Stomach smooth muscle (tissue), 2 donors: ENCODE data around the gene CAPNS1.
A peak's percentile ranks its signal among the peaks of the same experiment; 100 is the strongest.

Experiments
- H3K27ac ChIP-seq: one replicate; pipeline ENCODE4 v1.7.0; 2013; ENCODE audit warnings: mild to moderate bottlenecking, low read length, inconsistent platforms
- H3K27me3 ChIP-seq, 2 donors: one replicate each; pipeline ENCODE4 v1.7.0; 2013; ENCODE audit warnings: low read length in 2 of 2; ENCODE audit not compliant: insufficient read depth in 2 of 2, control insufficient read depth in 1 of 2
- H3K36me3 ChIP-seq, 2 donors: one replicate each; pipeline ENCODE4 v1.7.0; 2013; ENCODE audit warnings: low read length in 2 of 2; ENCODE audit not compliant: control insufficient read depth in 2 of 2, insufficient read depth in 2 of 2
- H3K4me1 ChIP-seq: one replicate; pipeline ENCODE4 v1.7.0; 2013; ENCODE audit warnings: low read length; ENCODE audit not compliant: control insufficient read depth, insufficient read depth
- H3K4me3 ChIP-seq, 2 donors: one replicate each; pipeline ENCODE4 v1.7.0; 2013; ENCODE audit warnings: low read length in 2 of 2
- H3K9ac ChIP-seq, 2 donors: one replicate each; pipeline ENCODE4 v1.7.0; 2013; ENCODE audit warnings: low read length in 2 of 2, mild to moderate bottlenecking in 1 of 2
- H3K9me3 ChIP-seq, 2 donors: one replicate each; pipeline ENCODE4 v1.7.0; 2013; ENCODE audit warnings: low read length in 2 of 2; ENCODE audit not compliant: control insufficient read depth in 2 of 2
- donor health status: healthy.
- donor health status: Pancreatic carcinoma.

CAPNS1 gene

DNA sequence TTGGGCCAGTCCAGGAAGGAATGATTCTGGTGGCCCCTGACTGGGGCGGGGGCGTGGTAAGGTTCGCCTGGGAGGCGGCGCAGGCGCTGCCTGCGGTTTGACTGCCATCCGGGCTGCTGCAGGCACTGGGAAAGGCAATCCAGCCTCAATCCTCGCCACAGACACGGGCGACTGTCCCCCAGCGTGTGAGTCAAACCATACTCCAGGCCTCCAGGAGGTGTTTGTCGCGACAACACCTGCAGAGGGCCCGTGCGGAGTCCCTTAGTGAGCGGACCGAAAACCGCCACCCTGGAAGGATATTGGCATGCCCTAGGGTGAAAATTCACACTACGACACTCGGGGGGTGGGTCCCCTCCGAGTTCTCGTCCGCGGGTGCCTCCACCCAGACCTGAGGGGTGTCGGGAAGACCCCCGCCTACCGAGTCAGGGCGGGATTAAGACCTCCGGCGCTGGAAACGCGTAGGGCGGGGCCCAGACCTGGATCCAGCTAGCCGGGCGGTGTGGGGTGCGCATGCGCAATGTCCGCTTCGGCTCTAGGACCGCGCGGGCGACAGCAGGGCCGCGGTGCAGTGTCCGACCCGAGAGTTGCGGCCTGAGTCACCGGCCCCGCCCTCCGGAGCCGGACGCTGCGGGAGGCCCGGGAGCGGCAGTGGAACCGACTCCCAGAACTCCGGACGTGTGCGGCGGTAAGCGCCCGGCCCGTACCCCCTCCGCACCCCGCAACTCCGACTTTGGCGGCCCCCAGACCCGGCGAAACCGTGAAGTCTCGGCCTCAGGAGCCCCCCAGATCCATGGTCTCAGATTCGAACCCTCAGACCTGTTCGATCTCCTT lies at the start of gene CAPNS1:
CAPNS1 (plus strand) TSS at position 594 of the 831 bp plus-strand sequence. CDS start 946 bp downstream, outside the sequence.
- H3K27me3 ChIP-seq = no peaks in the 10 kb centered on the region
- peak within 1 kb of the TSS; percentile 99 to 100 for H3K9ac ChIP-seq
- no peaks in the 10 kb centered on the region for H3K9me3 ChIP-seq
- peaks cover 9 to 12% of the 10 kb centered on the region in 2 donors for H3K36me3 ChIP-seq
- H3K4me3 ChIP-seq = peak within 1 kb of the TSS; percentile 96 to 98
- peaks cover 22% of the 10 kb centered on the region for H3K4me1 ChIP-seq
- H3K27ac ChIP-seq = peak within 1 kb of the TSS; percentile 99

DNA sequence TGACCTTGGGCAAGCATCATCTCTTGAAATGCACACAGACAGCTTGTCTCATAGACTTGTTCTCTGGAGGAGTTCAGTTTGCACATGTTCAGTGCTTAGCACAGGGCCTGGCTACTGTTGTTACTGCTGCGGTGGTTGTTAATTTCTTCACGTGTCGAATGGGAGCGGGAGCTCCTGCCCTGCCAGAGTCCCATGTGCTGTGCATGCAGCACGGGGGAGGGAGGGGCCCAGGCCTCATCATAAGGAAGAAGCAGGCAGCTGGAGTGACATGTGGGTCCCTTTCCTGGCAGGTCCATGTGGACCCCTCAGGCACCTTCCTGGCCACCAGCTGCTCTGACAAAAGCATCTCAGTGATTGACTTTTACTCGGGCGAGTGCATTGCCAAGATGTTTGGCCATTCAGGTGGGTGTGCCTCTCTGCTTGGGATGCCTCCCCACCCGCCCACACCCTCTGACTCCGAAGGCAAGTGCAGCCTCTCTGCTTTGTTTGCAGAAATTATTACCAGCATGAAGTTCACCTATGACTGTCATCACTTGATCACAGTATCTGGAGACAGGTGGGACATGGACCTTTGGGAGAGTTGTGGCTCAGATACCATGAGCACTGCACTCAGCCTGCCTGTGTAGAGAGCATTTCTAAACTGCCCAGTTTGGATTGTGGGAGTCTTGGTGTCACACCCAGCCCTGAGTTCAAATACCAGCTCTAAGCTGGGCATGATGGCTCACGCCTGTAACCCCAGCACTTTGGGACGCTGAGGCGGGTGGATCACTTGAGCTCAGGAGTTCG lies 48.8 kb upstream of the CAPNS1 start:
- Histone ChIP-seq H3K27ac (no peak overlapping the region), H3K27me3 (no peaks in the 10 kb centered on the region), H3K4me3 (no peak overlapping the region), H3K9me3 (no peaks in the 10 kb centered on the region), H3K4me1 (no peaks in the 10 kb centered on the region), H3K36me3 (no peaks in the 10 kb centered on the region), H3K9ac (no peak overlapping the region)

DNA sequence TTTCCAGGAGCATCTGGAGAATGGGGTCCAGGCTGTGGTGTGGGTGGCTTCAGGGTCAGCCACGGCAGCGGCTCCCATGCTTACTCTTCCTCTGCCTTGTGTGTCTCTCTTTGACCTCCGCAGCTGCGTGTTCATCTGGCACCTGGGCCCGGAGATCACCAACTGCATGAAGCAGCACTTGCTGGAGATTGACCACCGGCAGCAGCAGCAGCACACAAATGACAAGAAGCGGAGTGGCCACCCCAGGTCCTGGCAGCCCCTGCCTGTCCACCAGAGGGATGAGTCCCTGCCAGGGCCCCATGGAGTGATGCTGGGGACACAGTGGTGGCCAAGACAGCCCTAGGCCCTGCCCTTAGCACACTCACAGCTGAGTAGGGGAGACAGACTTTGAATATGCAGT lies 47.3 kb upstream of the CAPNS1 start:
- Histone ChIP-seq H3K27ac (no peak overlapping the region), H3K4me1 (peaks cover 3% of the 10 kb centered on the region), H3K9ac (no peak overlapping the region), H3K36me3 (no peaks in the 10 kb centered on the region), H3K9me3 (no peaks in the 10 kb centered on the region), H3K27me3 (no peaks in the 10 kb centered on the region), H3K4me3 (no peak overlapping the region)

DNA sequence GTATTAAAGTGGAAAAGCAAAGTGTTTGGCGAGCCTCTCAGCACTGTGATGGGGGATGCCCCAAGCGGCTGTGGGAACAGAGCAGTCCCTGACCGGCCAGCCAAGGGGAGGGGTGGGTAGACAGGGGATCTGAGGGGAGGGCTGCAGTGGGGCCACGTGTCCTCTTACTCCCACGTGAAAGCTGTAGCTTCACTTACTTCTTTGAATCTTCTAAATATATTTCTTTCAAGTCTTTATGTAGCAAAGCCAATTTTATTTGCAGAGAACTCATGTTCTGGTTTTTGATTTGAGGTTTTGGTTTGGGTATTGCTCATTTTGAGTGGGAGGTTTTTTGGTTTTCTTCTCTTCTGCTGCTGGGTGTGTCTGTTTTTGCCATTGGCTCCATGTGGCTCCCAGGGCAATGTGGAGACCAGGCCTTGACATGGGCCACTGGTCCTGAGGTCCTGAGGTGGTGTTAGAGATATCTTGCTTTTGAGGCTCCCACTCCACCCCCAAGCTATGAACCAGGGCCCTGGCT lies 46.7 kb upstream of the CAPNS1 start:
- peaks cover 3% of the 10 kb centered on the region for H3K4me1 ChIP-seq
- H3K9ac ChIP-seq = no peak overlapping the region
- no peaks in the 10 kb centered on the region for H3K9me3 ChIP-seq
- H3K36me3 ChIP-seq = no peaks in the 10 kb centered on the region
- no peak overlapping the region for H3K4me3 ChIP-seq
- H3K27me3 ChIP-seq = no peaks in the 10 kb centered on the region
- H3K27ac ChIP-seq = no peak overlapping the region

DNA sequence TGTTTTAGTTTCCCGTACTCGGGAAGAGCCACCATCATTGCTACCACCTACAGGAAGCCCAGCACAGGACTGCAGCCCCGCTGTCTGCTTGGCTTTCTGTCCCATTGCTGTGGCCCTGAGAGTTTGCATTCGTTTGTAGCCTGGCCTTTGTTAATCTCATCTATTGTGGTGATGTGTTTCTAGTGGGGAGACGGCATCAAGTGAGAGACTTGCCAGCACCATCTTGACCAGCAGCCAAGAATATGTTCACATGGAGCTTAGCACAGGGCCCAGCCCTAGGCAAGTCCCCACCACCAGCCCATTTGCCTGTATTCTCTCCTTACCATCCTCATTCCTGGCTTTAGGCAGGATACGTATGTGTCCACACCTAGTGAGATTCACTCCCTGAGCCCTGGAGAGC lies 46.2 kb upstream of the CAPNS1 start:
- H3K9me3 ChIP-seq = no peaks in the 10 kb centered on the region
- no peak overlapping the region for H3K9ac ChIP-seq
- H3K27ac ChIP-seq = no peak overlapping the region
- H3K4me3 ChIP-seq = no peak overlapping the region
- H3K36me3 ChIP-seq = no peaks in the 10 kb centered on the region
- no peaks in the 10 kb centered on the region for H3K27me3 ChIP-seq
- H3K4me1 ChIP-seq = peaks cover 3% of the 10 kb centered on the region

DNA sequence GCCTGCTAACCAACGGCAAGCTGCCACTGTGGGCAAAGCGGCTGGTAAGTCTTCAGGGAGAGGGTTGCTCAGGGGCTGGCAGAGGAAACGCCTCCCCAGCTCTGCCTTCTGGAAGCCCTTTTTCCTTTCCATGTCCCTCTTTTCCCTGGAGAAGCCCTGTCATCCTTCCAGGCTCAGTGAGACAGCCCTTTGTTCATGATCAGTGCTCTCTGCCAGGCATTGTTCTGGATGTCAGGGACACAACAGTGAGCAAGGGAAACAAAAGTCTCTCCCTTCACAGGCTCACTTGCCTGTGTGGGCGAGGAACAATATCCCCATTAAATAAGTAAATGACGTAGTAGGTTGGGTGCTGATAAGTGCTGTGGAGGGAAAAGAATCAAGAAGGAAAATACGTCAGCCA lies 42.8 kb upstream of the CAPNS1 start:
- H3K4me3 ChIP-seq = no peak overlapping the region

DNA sequence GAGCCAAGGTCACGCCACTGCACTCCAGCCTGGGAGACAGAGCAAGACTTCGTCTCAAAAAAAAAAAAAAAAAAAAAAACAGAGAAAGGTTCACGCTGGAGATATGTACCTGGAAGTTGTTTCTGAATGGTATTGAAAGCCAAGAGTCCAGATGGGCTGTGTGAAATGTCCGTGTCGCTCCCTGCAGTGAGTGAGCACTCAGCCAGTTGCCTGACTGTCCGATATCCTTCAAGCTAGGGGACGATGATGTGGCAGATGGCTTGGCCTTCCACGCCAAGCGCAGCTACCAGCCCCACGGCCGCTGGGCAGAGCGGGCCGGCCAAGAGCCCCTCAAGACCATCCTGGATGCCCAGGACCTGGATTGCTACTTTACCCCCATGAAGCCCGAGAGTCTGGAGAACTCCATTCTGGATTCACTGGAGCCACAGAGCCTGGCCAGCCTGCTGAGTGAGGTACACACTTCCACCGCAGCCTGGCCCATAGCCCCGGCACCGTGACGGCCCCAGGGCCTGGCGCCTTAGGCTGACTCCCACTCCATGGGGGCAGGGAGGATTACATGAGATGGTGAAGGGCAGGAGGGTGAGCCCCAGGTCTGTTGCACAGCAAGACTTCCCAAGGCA lies 40.6 kb upstream of the CAPNS1 start:
- no peak overlapping the region for H3K27ac ChIP-seq

More for the DNA sequence above, 42.8 kb upstream of the CAPNS1 start:
- no peaks in the 10 kb centered on the region for H3K36me3 ChIP-seq
- no peak overlapping the region for H3K27ac ChIP-seq
- H3K9me3 ChIP-seq = no peaks in the 10 kb centered on the region
- H3K27me3 ChIP-seq = no peaks in the 10 kb centered on the region
- H3K4me1 ChIP-seq = peaks cover 3% of the 10 kb centered on the region
- H3K9ac ChIP-seq = no peak overlapping the region

DNA sequence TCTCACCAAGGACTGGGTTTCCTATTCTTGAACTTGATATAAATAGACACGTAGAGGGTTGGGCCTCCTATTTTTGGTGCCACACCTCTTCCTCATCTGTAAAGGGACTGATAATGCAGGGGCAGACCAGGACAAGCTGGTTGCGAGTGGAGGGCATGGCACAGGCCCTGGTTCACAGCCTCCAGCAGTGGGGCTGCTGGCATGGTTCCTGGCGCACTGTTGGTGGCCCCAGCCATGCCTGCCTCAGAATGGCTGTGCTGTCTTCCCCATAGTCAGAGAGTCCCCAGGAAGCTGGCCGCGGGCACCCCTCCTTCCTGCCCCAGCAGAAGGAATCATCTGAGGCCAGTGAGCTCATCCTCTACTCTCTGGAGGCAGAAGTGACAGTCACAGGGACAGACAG lies 39.4 kb upstream of the CAPNS1 start:
- no peaks in the 10 kb centered on the region for H3K9me3 ChIP-seq
- no peak overlapping the region for H3K4me3 ChIP-seq
- no peak overlapping the region for H3K27ac ChIP-seq
- no peak overlapping the region for H3K9ac ChIP-seq
- H3K27me3 ChIP-seq = no peaks in the 10 kb centered on the region
- H3K4me1 ChIP-seq = peaks cover 3% of the 10 kb centered on the region
- no peaks in the 10 kb centered on the region for H3K36me3 ChIP-seq

More for the DNA sequence above, 40.6 kb upstream of the CAPNS1 start:
- H3K9ac ChIP-seq = no peak overlapping the region
- peaks cover 3% of the 10 kb centered on the region for H3K4me1 ChIP-seq
- H3K4me3 ChIP-seq = no peak overlapping the region
- H3K36me3 ChIP-seq = no peaks in the 10 kb centered on the region
- H3K9me3 ChIP-seq = no peaks in the 10 kb centered on the region
- no peaks in the 10 kb centered on the region for H3K27me3 ChIP-seq

DNA sequence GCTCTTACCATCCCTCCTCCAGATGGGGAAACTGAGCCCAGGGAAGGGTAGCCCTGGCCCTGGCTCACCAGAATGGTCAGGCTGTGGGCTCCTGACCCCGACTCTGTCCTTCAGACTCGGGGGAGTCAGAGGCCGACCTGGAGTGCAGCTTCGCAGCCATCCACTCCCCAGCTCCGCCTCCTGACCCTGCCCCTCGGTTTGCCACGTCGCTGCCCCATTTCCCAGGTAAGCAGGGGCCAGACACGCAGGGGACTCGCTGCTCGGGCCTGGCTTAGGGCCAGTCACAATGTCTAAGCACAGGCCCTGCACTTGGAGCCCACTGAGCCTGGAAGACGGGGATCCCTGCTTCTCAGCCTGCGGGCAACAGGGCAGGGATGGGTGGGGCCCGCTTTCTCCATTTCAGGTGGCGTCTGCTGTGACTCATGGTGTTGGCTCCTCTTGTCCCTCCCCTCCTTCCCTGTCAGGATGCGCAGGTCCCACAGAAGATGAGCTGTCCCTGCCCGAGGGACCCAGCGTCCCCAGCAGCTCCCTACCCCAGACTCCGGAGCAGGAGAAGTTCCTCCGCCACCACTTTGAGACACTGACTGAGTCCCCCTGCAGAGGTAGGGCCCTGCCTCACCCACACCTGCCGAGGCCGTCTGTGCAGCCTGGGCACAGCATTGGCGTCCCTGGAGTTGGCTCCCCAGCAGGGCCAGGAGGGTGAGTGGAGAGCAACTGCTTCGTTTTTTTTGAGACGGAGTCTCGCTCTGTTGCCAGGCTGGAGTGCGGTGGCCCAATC lies 38.1 kb upstream of the CAPNS1 start:
- H3K9me3 ChIP-seq = no peaks in the 10 kb centered on the region
- no peak overlapping the region for H3K27ac ChIP-seq
- H3K9ac ChIP-seq = no peak overlapping the region
- H3K4me1 ChIP-seq = peaks cover 3% of the 10 kb centered on the region
- peaks cover 0 to under 1% of the 10 kb centered on the region in 2 donors for H3K36me3 ChIP-seq
- no peaks in the 10 kb centered on the region for H3K27me3 ChIP-seq
- no peak overlapping the region for H3K4me3 ChIP-seq

DNA sequence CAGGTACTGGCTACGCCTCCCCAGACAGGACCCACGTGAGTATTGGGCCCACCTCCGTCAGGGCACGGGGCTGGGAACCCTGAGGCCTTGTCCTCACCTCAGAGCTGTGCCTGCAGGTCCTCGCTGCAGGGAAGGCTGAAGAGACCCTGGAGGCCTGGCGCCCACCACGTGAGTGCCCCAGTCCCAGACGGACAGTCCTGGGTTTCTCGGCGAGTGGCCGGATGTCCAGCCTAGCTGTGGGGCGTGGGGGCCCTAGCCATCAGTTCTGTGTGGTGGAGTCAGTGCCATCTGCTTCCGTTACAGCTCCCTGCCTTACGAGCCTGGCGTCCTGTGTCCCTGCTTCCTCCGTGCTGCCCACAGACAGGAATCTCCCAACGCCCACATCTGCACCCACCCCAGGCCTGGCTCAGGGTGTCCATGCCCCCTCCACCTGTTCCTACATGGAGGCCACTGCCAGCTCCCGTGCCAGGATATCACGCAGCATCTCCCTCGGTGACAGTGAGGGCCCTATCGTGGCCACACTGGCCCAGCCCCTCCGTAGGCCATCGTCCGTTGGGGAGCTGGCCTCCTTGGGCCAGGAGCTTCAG lies 36.7 kb upstream of the CAPNS1 start:
- no peaks in the 10 kb centered on the region for H3K9me3 ChIP-seq

More for the DNA sequence above, 36.7 kb upstream of the CAPNS1 start:
- Histone ChIP-seq H3K27me3 (no peaks in the 10 kb centered on the region), H3K27ac (no peak overlapping the region), H3K4me1 (no peaks in the 10 kb centered on the region), H3K9ac (no peak overlapping the region), H3K4me3 (no peak overlapping the region), H3K36me3 (peaks cover 0 to 3% of the 10 kb centered on the region in 2 donors)
